Measurements from ENCODE around the gene C4orf36. TPM values are rescaled to one million over a fixed set of nuclear protein-coding genes. Genes with fewer than 3 reads are reported as not detected.

The C4orf36 gene
- total and polyA plus RNA-seq, 2 of the 4 experiments (the other 2 are of a cell fraction) = 0.18 to 0.41 TPM

- no peaks in the 10 kb centered on the region for H3K9me3 ChIP-seq (ENCODE audit: control insufficient read depth, insufficient read depth, low read length)
- H2AFZ ChIP-seq (replicated peaks; ENCODE audit: low read length, poor library complexity) = no peak overlapping the region
- H3K14ac ChIP-seq (replicated peaks; ENCODE audit: low read depth, low read length) = no peak overlapping the region
- H3K9me1 ChIP-seq (ENCODE audit: insufficient read depth, low read length) = peaks cover 6% of the 10 kb centered on the region; the same call in 1 of the 2 replicates
- ATAC-seq (ENCODE audit: low read depth) = no peak
- no peak overlapping the region for H2AK9ac ChIP-seq (replicated peaks; ENCODE audit: low read depth, low read length, poor library complexity)
- H3K23ac ChIP-seq (ENCODE audit: low read depth, low read length) = no peak overlapping the region
- H3K36me3 ChIP-seq (ENCODE audit: control insufficient read depth, insufficient read depth, low read length) = no peaks in the 10 kb centered on the region
- no peak overlapping the region for H3K4me3 ChIP-seq (ENCODE audit: insufficient read depth, low read depth, low read length)
- H2BK5ac ChIP-seq (ENCODE audit: low read depth, low read length, poor library complexity, severe bottlenecking) = no peak overlapping the region
- no peak overlapping the region for H3K4me2 ChIP-seq (ENCODE audit: low read depth, low read length)
- dilution Hi-C loops (cut with HindIII; ENCODE audit: low sequenced_read_pairs, unreplicated experiment) = no loop called here
- no peaks in the 10 kb centered on the region for H4K20me1 ChIP-seq (ENCODE audit: insufficient read depth, low read length)
- H3K4ac ChIP-seq (ENCODE audit: low read depth, low read length) = no peak overlapping the region
- POLR2A ChIA-PET (ENCODE audit: unreplicated experiment) = no interaction called here
- H3K27ac ChIP-seq (ENCODE audit: insufficient read depth, low read length) = no peak overlapping the region
- no peaks in the 10 kb centered on the region for H3K27me3 ChIP-seq (ENCODE audit: control insufficient read depth, insufficient read depth, low read length)
- no peak overlapping the region for H4K8ac ChIP-seq (ENCODE audit: low read depth in 2 of 2, low read length in 2 of 2)
- no peak overlapping the region for H2BK15ac ChIP-seq (ENCODE audit: low read depth, low read length)
- no peak overlapping the region for H4K91ac ChIP-seq (ENCODE audit: insufficient read depth, low read depth, low read length)
- intact Hi-C loops (cut with micrococcal nuclease) = no loop called here
- WGBS, 2 experiments (ENCODE audit: extremely low coverage in 2 of 2, insufficient read length in 1 of 2) = no CpG with 5 or more reads among the region's 5 CpGs
- no peak overlapping the region for H3K56ac ChIP-seq (ENCODE audit: extremely low read depth, insufficient read depth, low read length)
- peaks cover 5% of the 10 kb centered on the region for H3K4me1 ChIP-seq (ENCODE audit: control insufficient read depth, insufficient read depth, low read length)
- in situ Hi-C loops (cut with MboI; ENCODE audit: low sequenced_read_pairs) = no loop called here
- no peak overlapping the region for H2BK20ac ChIP-seq (ENCODE audit: low read depth, low read length)
- CTCF ChIA-PET = no interaction called here
- DNase-seq = no peak
- H3K18ac ChIP-seq (ENCODE audit: low read depth, low read length) = no peak overlapping the region
- H2AK5ac ChIP-seq (ENCODE audit: low read depth, low read length) = no peak overlapping the region; the same call in 1 of the 2 replicates
- H3K9ac ChIP-seq (ENCODE audit: low read depth, low read length) = no peak overlapping the region
- H3K79me1 ChIP-seq (ENCODE audit: low read depth in 1 of 2, low read length in 2 of 2) = no peaks in the 10 kb centered on the region
- no peak for TF ChIP-seq CEBPB (IDR thresholded peaks at IDR 0.05; ENCODE audit: low read depth, low read length)
- no peak for TF ChIP-seq SMC3 (IDR thresholded peaks at IDR 0.05; ENCODE audit: low read depth, low read length)
- TF ChIP-seq POLR2A (IDR thresholded peaks at IDR 0.05; ENCODE audit: low read depth, low read length) = no peak
- TF ChIP-seq RCOR1 (IDR thresholded peaks at IDR 0.05; ENCODE audit: insufficient replicate concordance, low read length) = no peak
- no peak for TF ChIP-seq MXI1 (IDR thresholded peaks at IDR 0.05; ENCODE audit: borderline replicate concordance, low read depth, low read length)
- no peak for TF ChIP-seq RFX5 (IDR thresholded peaks at IDR 0.05; ENCODE audit: low read depth, low read length)
- TF ChIP-seq USF2 (IDR thresholded peaks at IDR 0.05; ENCODE audit: low read depth, low read length) = no peak
- no peak for TF ChIP-seq FOS (IDR thresholded peaks at IDR 0.05; ENCODE audit: low read depth, low read length)
- no peak for TF ChIP-seq MAFK (IDR thresholded peaks at IDR 0.05; ENCODE audit: low read depth, low read length)
- no peak for TF ChIP-seq RAD21 (IDR thresholded peaks at IDR 0.05; ENCODE audit: low read length)
- H4K5ac ChIP-seq (ENCODE audit: low read depth, low read length) = no peak overlapping the region
- H2BK120ac ChIP-seq (ENCODE audit: low read depth, low read length) = no peak overlapping the region
- no TSS peak for BruUV-seq (replicated peaks)
Observed at GRCh38 chr4:86853209-86853608, 39.0 kb downstream of the C4orf36 start.

All from IMR-90 (cell line).